RWPE1 (cell line): Measurements from ENCODE around the gene AEBP1.

Experiments
- CTCF ChIA-PET: fragments of 350-600 bp; sonication (Branson Sonifier 250); formaldehyde crosslinking; extraction: SDS; loops from one replicate; lab custom pipeline; 2021; lab: Yijun Ruan, JAX
- POLR2A ChIA-PET: fragments of 400-600 bp; formaldehyde crosslinking; extraction: SDS; loops from one replicate; lab custom pipeline; 2020; ENCODE audit warnings: antibody characterized with exemption; ENCODE audit not compliant: low non-redundant PET; lab: Yijun Ruan, JAX
- DNase-seq: peaks from one replicate; pipeline ENCODE4 v3.0.0; 2012; ENCODE audit warnings: low spot score
- H3K27ac ChIP-seq: fragments of 450-650 bp; 2 replicates; pipeline ENCODE4 v1.5.1; 2017
- TF ChIP-seq, protein P1 (sequence below): fragments of 450-650 bp; conservative IDR thresholded peaks from 2 replicates; pipeline ENCODE4 v1.5.1; 2017; ENCODE audit warnings: low read depth, mild to moderate bottlenecking

The AEBP1 gene

DNA sequence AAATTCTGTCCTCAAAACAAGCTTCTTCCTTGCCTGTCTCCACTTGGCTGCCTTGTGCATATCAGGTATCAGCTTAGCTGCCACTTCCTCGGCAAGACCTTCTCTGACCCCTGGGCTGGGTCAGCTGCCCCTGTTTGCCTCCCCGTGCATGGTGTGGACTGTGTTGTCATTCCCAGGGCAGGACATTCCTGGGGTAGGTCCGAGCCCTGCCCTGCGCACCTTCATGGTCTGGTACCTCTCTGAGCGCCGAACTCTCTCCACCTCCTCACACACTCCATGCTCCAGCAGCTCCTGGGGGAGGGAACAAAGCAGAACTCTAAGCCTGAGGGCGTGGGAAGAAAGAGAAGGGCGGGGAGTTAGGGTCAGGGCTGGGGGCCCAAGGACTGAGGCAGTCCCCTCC is 25.6 kb upstream of the AEBP1 start:
- ChIA-PET CTCF (no interaction called here), POLR2A (no interaction called here)
- TF ChIP-seq, protein P1, sequence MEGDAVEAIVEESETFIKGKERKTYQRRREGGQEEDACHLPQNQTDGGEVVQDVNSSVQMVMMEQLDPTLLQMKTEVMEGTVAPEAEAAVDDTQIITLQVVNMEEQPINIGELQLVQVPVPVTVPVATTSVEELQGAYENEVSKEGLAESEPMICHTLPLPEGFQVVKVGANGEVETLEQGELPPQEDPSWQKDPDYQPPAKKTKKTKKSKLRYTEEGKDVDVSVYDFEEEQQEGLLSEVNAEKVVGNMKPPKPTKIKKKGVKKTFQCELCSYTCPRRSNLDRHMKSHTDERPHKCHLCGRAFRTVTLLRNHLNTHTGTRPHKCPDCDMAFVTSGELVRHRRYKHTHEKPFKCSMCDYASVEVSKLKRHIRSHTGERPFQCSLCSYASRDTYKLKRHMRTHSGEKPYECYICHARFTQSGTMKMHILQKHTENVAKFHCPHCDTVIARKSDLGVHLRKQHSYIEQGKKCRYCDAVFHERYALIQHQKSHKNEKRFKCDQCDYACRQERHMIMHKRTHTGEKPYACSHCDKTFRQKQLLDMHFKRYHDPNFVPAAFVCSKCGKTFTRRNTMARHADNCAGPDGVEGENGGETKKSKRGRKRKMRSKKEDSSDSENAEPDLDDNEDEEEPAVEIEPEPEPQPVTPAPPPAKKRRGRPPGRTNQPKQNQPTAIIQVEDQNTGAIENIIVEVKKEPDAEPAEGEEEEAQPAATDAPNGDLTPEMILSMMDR: no peak
- peak overlapping the region; percentile 94 for H3K27ac ChIP-seq
- DNase-seq: no peak

DNA sequence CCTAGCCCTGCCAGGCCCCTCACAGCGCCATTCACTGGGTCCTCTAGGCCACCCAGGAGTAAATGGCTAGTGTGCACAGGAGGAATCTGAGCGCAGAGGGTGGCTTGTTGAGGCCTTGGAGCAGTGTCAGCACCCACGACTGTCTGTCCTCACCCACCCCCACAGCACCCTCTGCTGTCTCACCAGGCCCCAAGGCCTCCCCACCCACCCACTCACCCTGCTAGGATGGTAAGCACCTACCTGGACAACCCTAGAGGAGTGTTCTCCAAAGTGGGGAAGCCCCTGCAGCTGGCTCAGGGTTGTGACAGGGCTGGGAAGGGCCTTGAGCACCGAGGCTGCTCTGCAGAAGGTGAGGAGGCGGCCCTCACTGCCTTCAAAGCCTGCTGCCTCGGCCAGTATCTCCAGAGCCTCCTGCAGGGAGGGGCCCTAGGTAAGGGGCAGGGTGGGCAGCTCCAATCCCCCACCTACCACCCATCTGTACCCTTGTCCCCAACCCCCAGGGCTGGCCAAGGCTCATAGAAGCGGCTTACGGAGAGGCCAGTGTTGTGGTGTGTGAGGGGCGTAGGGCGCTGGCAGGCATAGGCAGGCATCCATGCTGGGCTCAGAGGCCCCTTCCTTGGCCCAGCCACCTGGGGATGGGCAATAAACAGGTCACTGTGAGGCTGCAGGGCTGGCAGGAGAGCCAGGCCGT is 24.7 kb upstream of the AEBP1 start:
- peak overlapping the region; percentile 94 for H3K27ac ChIP-seq
- ChIA-PET POLR2A (interaction anchor here (0.6 kb wide), 1 partner anchor 47 kb away, joined by 4 read pairs; no protein-coding TSS in a partner anchor), CTCF (no interaction called here)
- TF ChIP-seq, protein P1: no peak
- no peak for DNase-seq

DNA sequence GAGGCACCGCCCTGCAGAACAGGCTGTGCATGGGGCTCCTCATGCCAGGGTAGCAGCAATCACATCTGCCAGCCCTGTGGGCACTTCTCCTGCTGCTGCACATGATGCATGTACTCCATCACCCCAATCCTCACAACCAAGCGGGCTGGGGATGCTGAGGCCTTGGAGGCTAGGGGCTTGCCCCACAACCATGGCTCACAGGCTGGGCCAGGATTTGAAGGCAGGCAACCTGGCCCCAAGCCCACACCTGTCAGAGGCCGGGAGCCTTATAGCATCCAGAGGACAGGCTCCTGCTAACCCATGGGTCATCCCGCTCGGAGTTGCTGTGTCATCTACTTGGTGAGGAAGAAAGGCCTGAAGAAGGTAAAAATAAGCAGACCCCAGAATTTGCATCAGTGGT is 24.0 kb upstream of the AEBP1 start:
- ChIA-PET POLR2A (no interaction called here), CTCF (no interaction called here)
- H3K27ac ChIP-seq: peak overlapping the region; percentile 94
- DNase-seq: no peak
- TF ChIP-seq, protein P1: no peak

DNA sequence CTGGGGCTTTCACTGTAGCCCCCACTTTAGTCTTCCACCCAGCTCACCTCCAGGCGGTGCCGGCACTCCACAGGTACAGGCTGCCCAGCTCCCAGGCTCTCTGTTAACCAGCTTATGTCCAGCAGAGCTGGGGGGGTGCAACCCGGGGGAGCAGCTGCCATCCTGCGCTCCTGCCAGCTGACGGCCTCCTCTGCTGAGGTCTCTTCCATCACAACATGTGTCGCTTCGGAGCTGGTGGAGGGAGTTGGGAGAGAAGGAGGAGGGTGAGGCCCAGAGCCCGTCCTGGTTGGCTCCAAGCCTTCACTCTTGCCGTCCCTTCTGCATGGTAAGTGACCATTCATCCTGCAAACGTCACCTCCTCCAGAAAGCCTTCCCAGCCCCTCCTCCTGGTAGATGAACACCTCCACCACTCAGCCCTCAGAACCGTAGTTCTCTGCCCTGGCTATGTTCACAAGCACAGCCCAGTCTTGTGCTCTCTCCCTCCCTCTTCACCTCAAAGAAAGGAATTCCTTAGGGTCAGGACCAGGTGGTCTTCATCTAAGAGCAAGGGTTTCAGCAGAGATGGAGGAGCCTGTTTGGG is 23.4 kb upstream of the AEBP1 start:
- peak overlapping the region; percentile 94 for H3K27ac ChIP-seq
- POLR2A ChIA-PET: interaction anchor here (1.4 kb wide), 1 partner anchor 15 kb away, joined by 12 read pairs; the partner anchor contains the start of gene PGAM2
- CTCF ChIA-PET: no interaction called here
- no peak for DNase-seq
- TF ChIP-seq, protein P1: no peak

DNA sequence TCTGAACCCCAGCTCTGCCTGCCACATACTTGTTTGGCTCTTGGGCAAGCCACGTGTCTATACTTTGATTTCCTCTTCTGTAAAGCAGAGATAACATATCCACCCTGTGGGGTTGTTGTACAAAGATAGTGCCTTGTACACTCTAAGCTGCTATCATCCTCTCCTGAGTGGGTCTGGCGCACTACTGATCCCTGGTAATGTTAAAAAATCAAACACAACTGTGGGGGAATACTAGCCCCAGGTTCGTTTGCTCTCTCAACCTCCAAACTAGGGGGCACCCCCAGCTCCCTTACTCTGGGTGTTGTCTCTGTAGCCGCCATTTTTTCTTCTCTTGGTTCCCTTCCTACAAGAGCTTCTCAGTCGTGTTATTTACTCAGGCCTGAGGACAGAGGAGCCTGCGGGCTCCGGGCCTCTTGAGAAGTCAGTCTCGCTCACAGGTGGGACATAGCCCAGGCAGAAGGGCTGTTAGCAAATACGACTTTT is 22.8 kb upstream of the AEBP1 start:
- TF ChIP-seq, protein P1: no peak
- no peak for DNase-seq
- ChIA-PET CTCF (interaction anchor here (0.6 kb wide), 2 partner anchors 22 to 486 kb away, joined by 3 to 4 read pairs; no protein-coding TSS in a partner anchor), POLR2A (interaction anchor here (1.4 kb wide), 1 partner anchor 15 kb away, joined by 12 read pairs; the partner anchor contains the start of gene PGAM2)
- H3K27ac ChIP-seq: peak overlapping the region; percentile 94

DNA sequence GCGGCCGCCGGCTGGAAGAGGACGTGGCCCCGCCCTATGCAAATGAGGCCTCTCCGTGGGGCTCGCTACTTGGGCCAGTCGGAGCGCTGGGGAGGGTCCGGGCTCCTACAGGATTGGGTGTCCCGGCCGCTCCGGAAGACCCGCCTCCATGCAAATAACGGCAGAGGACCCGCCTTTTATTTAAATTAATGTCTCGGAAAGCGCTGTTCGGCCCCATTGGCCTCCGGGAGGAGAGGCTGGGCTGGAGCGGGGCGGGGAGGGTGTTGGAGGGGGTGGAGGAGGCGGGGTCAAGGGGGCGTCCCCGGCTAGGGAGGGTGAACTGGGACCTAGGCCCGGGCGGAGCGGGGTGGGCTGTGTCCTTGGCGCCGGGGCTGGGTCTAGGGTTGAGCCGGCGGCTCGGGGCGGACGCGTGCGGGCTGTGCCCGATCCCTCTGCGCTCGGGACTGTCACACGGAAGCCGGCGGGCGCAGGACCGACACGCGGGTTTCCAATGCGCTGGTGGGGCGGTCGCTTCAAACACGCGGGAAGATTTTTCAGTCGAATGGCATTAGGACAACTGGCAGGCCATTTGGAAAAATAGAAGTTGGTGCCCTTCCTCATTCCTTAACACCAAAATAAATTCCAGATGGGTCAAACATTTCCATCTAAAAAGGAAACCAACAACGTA is 21.5 kb upstream of the AEBP1 start:
- DNase-seq: peak; percentile 97
- peak overlapping the region; percentile 94 for H3K27ac ChIP-seq
- POLR2A ChIA-PET: no interaction called here
- CTCF ChIA-PET: interaction anchor here (0.5 kb wide), 1 partner anchor 794 kb away, joined by 5 read pairs; no protein-coding TSS in a partner anchor
- TF ChIP-seq, protein P1: no peak
